Spleen (tissue), 11 donors: ENCODE measurements around the gene MYOD1. TPM values are rescaled to one million over a fixed set of nuclear protein-coding genes. Genes with fewer than 3 reads are reported as not detected.

ENCODE experiments used
- DNase-seq: peaks from one replicate; pipeline ENCODE4 v3.0.0-alpha.2; 2020
- H3K27ac ChIP-seq, 8 donors: fragments of 200-600 bp; sonication (generic) in 7 of 8; 1 replicate in 4 of 8; 2 replicates in 4 of 8; pipeline versions ENCODE4 v1.5.0 to v1.8.0; 2016 to 2021; ENCODE audit warnings: inconsistent platforms in 4 of 8, mild to moderate bottlenecking in 4 of 8, moderate library complexity in 1 of 8
- H3K27me3 ChIP-seq, 7 donors: fragments of 200-600 bp; sonication (generic) in 6 of 7; replicated peaks in 1 of 7; 1 replicate in 4 of 7; 2 replicates in 3 of 7; pipeline versions ENCODE4 v1.5.0 to v1.8.0; 2016 to 2021; ENCODE audit warnings: inconsistent platforms in 3 of 7, mild to moderate bottlenecking in 1 of 7
- H3K36me3 ChIP-seq, 6 donors: fragments of 200-600 bp; sonication (generic) in 5 of 6; 1 replicate in 4 of 6; 2 replicates in 2 of 6; pipeline versions ENCODE4 v1.5.0 to v1.8.0; 2016 to 2021; ENCODE audit warnings: inconsistent platforms in 2 of 6
- H3K4me1 ChIP-seq, 6 donors: fragments of 200-600 bp; sonication (generic) in 5 of 6; 1 replicate in 3 of 6; 2 replicates in 3 of 6; pipeline versions ENCODE4 v1.5.0 to v1.8.0; 2016 to 2021; ENCODE audit warnings: inconsistent platforms in 3 of 6
- H3K4me3 ChIP-seq, 8 donors: fragments of 200-600 bp; sonication (generic) in 7 of 8; 1 replicate in 4 of 8; 2 replicates in 4 of 8; pipeline versions ENCODE4 v1.5.0 to v1.8.0; 2016 to 2021; ENCODE audit warnings: inconsistent platforms in 4 of 8, mild to moderate bottlenecking in 4 of 8, moderate library complexity in 2 of 8
- H3K9me3 ChIP-seq, 8 donors: fragments of 200-600 bp; sonication (generic) in 7 of 8; 1 replicate in 4 of 8; 2 replicates in 4 of 8; pipeline versions ENCODE4 v1.5.0 to v1.8.0; 2016 to 2021; ENCODE audit warnings: inconsistent platforms in 4 of 8
- POLR2A ChIP-seq, 3 donors: fragments of 450-650 bp; IDR thresholded peaks; one replicate each; pipeline ENCODE4 v1.5.1; 2017; ENCODE audit warnings: antibody characterized with exemption in 3 of 3, mild to moderate bottlenecking in 1 of 3
- POLR2AphosphoS5 ChIP-seq, 3 donors: sonication (generic); formaldehyde crosslinking; IDR thresholded peaks; one replicate each; pipeline ENCODE4 v1.5.1; 2017; ENCODE audit warnings: antibody characterized with exemption in 3 of 3
- WGBS, 5 donors: extraction: QIAGEN DNeasy Blood & Tissue Kit in 3 of 5; methylation state at CpG; one replicate each; pipeline versions ENCODE4 v1.1.5 to v1.1.7; 2013 to 2018; 5-methylcytosine and 5-hydroxymethylcytosine counted together
- intact Hi-C: fragments of 100-400 bp; cut with DNase I; formaldehyde crosslinking; loops from one replicate; pipeline ENCODE4 v1.15.0; 2023; ENCODE audit warnings: low total_unique reads
- polyA plus RNA-seq, 3 donors: library from polyadenylated mRNA; stranded (reverse); fragments of 200-250 nt; gene quantifications; one replicate each; pipeline ENCODE4 v1.2.1, GENCODE V29; 2013
- total RNA-seq, 7 donors: library from RNA; depleted of rRNA in 3 of 7; stranded (reverse); fragments of >200 nt in 3 of 7; fragmentation: NEBNext Ultra II Directional in 4 of 7; extraction: Animal tissue kit (Norgen Biotek cat#: 25700) in 4 of 7; gene quantifications; one replicate each; pipeline versions ENCODE4 v1.1.0 to v1.2.1, GENCODE V29; 2016 to 2021
- TF ChIP-seq, protein P1 (sequence below), 11 experiments: fragments of 200-600 bp in 7 of 11; fragments of 450-650 bp in 4 of 11; sonication (generic) in 4 of 11; IDR thresholded peaks in 8 of 11; conservative IDR thresholded peaks in 3 of 11; 1 replicate in 7 of 11; 2 replicates in 4 of 11; pipeline versions ENCODE4 v1.4.0 to v1.8.0; 2016 to 2021; ENCODE audit warnings: antibody characterized with exemption in 11 of 11, inconsistent platforms in 4 of 11, mild to moderate bottlenecking in 1 of 11
- donor health status: healthy with polysubstance abuse.
- donor health status: DM: no; HTN: no; CAD: no; lungs with moderate emphysema.
- donor health status: DM: no; HTN: no; CAD: no.
- donor health status: Bipolar disorder and iron deficiency.
- donor health status: healthy.
- donor health status: DM: no; HTN: no; CAD: no.
- donor health status: DM: yes; HTN: yes; CAD: no.

Gene MYOD1
- total and polyA plus RNA-seq, 10 donors: 0.04 TPM; not detected in 9

DNA sequence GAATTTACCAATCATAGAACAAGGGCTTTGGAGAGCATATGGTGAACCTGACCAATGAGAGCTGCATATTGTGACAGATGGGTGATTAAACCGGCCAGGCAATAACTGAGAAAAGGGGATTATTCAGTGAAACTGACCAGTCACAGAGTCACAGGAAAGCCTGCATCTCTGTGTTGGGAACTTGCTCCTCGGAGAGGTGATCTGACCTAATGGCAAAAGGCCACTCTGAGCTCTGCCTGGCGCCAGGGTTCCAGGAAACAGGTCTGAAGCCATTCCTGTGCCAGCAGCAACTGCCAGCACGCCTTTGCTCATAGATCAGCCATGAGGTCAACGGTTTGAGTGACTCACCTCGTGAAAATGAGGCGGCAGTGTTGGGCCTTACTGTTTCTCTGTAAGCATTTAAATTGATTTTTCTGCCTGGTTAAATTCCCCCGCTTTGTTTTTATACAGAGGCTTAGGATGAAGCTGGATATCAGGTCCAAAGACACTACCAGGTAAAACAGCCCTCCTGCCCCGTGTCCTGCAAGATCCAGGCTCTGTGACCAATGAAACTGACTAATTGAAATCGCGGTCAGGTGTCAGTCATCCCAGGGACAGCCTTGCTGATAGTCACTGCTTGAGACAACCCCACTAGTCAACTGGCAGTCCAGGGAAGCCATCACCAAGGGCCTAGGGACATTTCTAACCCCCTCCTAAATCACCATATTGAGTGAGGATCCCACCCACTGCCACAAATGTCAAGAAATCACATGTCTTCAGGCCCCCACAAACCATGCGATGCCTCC lies 35.8 kb upstream of the MYOD1 start:
- WGBS, 5 donors: 69 to 80% (median 71%) methylated on average over 10 to 12 of the region's 12 CpGs
- Histone ChIP-seq H3K27me3 (peaks cover 0 to 61% (median 0%) of the 10 kb centered on the region in 7 donors), H3K4me3 (no peak overlapping the region), H3K9me3 (peaks cover 0 to under 1% (median 0%) of the 10 kb centered on the region in 8 donors), H3K36me3 (no peaks in the 10 kb centered on the region), H3K27ac (no peak overlapping the region), H3K4me1 (no peaks in the 10 kb centered on the region)
- DNase-seq: no peak
- no peak for TF ChIP-seq POLR2AphosphoS5 (IDR thresholded peaks at IDR 0.05)
- TF ChIP-seq, protein P1, sequence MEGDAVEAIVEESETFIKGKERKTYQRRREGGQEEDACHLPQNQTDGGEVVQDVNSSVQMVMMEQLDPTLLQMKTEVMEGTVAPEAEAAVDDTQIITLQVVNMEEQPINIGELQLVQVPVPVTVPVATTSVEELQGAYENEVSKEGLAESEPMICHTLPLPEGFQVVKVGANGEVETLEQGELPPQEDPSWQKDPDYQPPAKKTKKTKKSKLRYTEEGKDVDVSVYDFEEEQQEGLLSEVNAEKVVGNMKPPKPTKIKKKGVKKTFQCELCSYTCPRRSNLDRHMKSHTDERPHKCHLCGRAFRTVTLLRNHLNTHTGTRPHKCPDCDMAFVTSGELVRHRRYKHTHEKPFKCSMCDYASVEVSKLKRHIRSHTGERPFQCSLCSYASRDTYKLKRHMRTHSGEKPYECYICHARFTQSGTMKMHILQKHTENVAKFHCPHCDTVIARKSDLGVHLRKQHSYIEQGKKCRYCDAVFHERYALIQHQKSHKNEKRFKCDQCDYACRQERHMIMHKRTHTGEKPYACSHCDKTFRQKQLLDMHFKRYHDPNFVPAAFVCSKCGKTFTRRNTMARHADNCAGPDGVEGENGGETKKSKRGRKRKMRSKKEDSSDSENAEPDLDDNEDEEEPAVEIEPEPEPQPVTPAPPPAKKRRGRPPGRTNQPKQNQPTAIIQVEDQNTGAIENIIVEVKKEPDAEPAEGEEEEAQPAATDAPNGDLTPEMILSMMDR (IDR thresholded peaks at IDR 0.05 in 8 of 11, conservative IDR thresholded peaks at IDR 0.05 in 3 of 11): no peak
- no peak for TF ChIP-seq POLR2A (IDR thresholded peaks at IDR 0.05)
- intact Hi-C loops: no loop called here

- Histone ChIP-seq H3K27ac (no peak overlapping the region), H3K9me3 (no peaks in the 10 kb centered on the region), H3K4me3 (no peak overlapping the region), H3K36me3 (no peaks in the 10 kb centered on the region), H3K4me1 (no peaks in the 10 kb centered on the region), H3K27me3 (peaks cover 0 to 51% (median 0%) of the 10 kb centered on the region in 7 donors)
- DNase-seq: no peak
- 80 to 89% (median 85%) methylated on average over 5 of the region's 5 CpGs for WGBS, 5 donors
- intact Hi-C loops: no loop called here
- no peak for TF ChIP-seq POLR2AphosphoS5 (IDR thresholded peaks at IDR 0.05)
- TF ChIP-seq, protein P1 (IDR thresholded peaks at IDR 0.05 in 8 of 11, conservative IDR thresholded peaks at IDR 0.05 in 3 of 11): no peak
- no peak for TF ChIP-seq POLR2A (IDR thresholded peaks at IDR 0.05)
Observed at GRCh38 chr11:17684550-17684949, 34.8 kb upstream of the MYOD1 start.

DNA sequence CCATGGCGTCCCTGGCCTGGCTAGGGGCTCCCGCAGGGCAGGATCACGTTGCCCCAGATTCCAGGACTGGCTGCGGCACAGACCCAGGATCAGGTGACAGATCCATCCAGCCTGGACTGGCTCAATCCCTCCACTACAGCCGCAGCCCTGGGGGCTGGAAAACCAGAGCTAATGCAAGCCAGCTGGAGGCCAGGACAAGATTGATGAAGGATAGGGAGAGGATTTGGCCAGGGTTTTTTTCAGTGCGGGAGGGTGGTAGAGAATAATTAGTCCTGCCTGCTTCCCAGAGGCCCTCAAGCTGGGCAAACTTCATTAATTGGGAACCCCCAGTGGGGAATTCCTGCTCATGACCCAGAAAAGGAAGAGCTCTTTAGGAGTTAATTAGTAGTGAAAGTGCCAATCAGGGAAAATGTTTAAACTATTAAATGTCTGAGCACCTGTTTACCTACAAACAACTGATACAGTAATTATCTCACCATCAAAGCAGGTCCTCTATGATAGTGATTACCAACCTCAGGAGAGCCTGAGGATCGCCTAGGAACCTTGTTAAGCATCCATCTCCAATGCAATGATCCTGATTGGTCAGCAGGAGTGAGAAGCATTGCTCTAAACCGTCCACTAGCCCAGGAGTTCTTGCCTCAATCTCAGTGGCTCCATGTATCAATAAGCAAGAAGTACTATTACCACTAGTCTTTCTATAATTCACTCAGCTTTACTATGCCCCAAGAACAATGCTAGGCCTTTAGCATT lies 33.0 kb upstream of the MYOD1 start:
- Histone ChIP-seq H3K27ac (no peak overlapping the region), H3K36me3 (no peaks in the 10 kb centered on the region), H3K4me1 (no peaks in the 10 kb centered on the region), H3K9me3 (no peaks in the 10 kb centered on the region), H3K27me3 (peaks cover 0 to 48% (median 0%) of the 10 kb centered on the region in 7 donors), H3K4me3 (no peak overlapping the region)
- TF ChIP-seq POLR2A (IDR thresholded peaks at IDR 0.05): no peak
- no peak for TF ChIP-seq POLR2AphosphoS5 (IDR thresholded peaks at IDR 0.05)
- TF ChIP-seq, protein P1 (IDR thresholded peaks at IDR 0.05 in 8 of 11, conservative IDR thresholded peaks at IDR 0.05 in 3 of 11): no peak
- WGBS, 5 donors: 43 to 61% (median 50%) methylated on average over 7 to 8 of the region's 8 CpGs
- DNase-seq: no peak
- intact Hi-C loops: no loop called here
